ENCODE data around the gene RNF180.
A peak's percentile ranks its signal among the peaks of the same experiment; 100 is the strongest.
"Not testable (repeated sequence)": the region's sequence is repeated elsewhere in the genome, so short reads cannot be mapped to it uniquely, and the experiment has no call there.

The RNF180 gene

DNA sequence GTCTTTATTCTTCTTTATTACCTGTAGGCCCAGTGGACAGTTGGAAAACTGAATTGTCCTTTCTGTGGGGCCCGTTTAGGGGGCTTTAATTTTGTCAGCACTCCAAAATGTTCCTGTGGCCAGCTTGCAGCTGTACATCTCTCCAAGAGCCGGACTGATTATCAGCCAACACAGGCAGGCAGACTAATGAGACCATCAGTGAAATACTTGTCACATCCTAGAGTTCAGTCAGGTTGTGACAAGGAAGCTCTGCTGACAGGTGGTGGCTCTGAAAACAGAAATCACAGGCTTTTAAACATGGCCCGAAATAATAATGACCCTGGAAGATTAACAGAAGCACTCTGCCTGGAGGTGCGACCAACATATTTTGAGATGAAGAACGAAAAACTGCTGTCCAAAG is 47.9 kb downstream of the RNF180 start:
- H3K4me3 ChIP-seq (ENCODE audit: low read depth, low read length) = no peak overlapping the region
- TF ChIP-seq, protein P1, sequence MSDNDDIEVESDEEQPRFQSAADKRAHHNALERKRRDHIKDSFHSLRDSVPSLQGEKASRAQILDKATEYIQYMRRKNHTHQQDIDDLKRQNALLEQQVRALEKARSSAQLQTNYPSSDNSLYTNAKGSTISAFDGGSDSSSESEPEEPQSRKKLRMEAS (IDR thresholded peaks at IDR 0.05; ENCODE audit: low read depth, low read length) = no peak
- no peak for TF ChIP-seq MYC (IDR thresholded peaks at IDR 0.05; ENCODE audit: low read depth, low read length)
- TF ChIP-seq CTCF (IDR thresholded peaks at IDR 0.05; ENCODE audit: low read depth, low read length) = no peak
- no peak for TF ChIP-seq POLR2A (IDR thresholded peaks at IDR 0.05; ENCODE audit: extremely low read depth, insufficient read length)
- DNase-seq (ENCODE audit: low read depth) = no peak

DNA sequence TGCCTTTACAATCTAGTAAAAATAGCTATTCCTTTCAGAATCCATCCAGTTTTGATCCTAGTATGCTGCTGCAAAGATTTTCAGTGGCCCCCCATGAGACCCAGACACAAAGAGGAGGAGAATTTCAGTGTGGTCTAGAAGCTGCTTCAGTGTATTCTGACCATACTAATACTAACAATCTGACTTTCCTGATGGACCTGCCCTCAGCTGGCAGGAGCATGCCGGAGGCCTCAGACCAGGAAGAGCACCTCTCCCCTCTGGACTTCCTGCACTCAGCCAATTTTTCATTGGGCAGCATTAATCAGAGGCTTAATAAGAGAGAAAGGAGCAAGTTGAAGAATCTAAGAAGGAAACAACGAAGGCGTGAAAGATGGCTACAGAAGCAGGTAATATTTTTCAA is 48.5 kb downstream of the RNF180 start:
- no peak overlapping the region for H3K4me3 ChIP-seq (ENCODE audit: low read depth, low read length)
- no peak for DNase-seq (ENCODE audit: low read depth)
- no peak for TF ChIP-seq MYC (IDR thresholded peaks at IDR 0.05; ENCODE audit: low read depth, low read length)
- TF ChIP-seq, protein P1 (IDR thresholded peaks at IDR 0.05; ENCODE audit: low read depth, low read length) = no peak
- TF ChIP-seq CTCF (IDR thresholded peaks at IDR 0.05; ENCODE audit: low read depth, low read length) = no peak
- no peak for TF ChIP-seq POLR2A (IDR thresholded peaks at IDR 0.05; ENCODE audit: extremely low read depth, insufficient read length)

DNA sequence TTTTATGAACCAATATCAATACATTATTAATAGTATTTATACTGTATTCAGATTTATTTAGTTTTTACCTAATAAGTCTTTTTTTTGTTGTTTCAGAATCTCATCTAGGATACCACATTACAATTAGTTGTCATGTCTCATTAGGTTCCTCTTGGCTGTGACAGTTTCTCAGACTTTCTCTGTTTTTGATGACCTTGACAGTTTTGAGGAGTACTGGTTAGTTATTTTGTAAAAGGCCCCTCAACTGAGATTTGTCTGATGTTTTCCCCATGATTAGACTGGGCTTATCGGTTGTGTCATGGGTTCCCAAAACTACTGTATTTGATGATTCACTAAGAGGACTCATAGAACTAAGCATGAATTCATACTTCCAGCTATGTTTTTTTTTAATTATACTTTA is 56.3 kb downstream of the RNF180 start:
- no peak overlapping the region for H3K4me3 ChIP-seq (ENCODE audit: low read depth, low read length)
- TF ChIP-seq, protein P1 (IDR thresholded peaks at IDR 0.05; ENCODE audit: low read depth, low read length) = no peak
- no peak for TF ChIP-seq MYC (IDR thresholded peaks at IDR 0.05; ENCODE audit: low read depth, low read length)
- no peak for TF ChIP-seq CTCF (IDR thresholded peaks at IDR 0.05; ENCODE audit: low read depth, low read length)
- TF ChIP-seq POLR2A (IDR thresholded peaks at IDR 0.05; ENCODE audit: extremely low read depth, insufficient read length) = no peak
- no peak for DNase-seq (ENCODE audit: low read depth)

GRCh38 chr5:64225286-64225981 is 59.8 kb downstream of the RNF180 start:
- H3K4me3 ChIP-seq (ENCODE audit: low read depth, low read length); DNase-seq (ENCODE audit: low read depth): not testable (repeated sequence)

- not testable (repeated sequence) for DNase-seq (ENCODE audit: low read depth); H3K4me3 ChIP-seq (ENCODE audit: low read depth, low read length)
Measured at GRCh38 chr5:64227131-64227537, 61.5 kb downstream of the RNF180 start.

- DNase-seq (ENCODE audit: low read depth) = peak; percentile 35
- TF ChIP-seq POLR2A (IDR thresholded peaks at IDR 0.05; ENCODE audit: extremely low read depth, insufficient read length) = no peak
- peak; percentile 44 for TF ChIP-seq CTCF (IDR thresholded peaks at IDR 0.05; ENCODE audit: low read depth, low read length)
- H3K4me3 ChIP-seq (ENCODE audit: low read depth, low read length) = no peak overlapping the region
Measured at GRCh38 chr5:64229163-64229774, 63.6 kb downstream of the RNF180 start.

DNA sequence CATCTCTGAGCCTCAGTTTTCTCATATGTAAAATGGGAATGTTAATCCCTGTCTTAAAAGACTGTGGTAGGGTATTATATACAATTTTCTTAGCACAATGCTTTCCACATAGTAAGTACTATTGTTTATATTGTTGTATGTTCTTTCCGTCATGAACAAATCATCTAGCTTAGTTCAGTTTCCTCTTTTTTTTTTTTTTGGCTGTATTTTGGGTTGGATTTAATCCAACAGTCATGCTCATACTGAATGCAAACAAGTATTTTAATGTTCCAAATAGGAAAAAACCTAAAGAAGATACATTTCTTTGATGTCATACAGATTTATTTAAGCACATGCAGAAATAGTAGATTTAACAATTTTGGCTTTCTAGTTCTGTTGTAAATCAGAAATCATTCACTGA is 95.1 kb downstream of the RNF180 start:
- no peak for DNase-seq (ENCODE audit: low read depth)
- H3K4me3 ChIP-seq (ENCODE audit: low read depth, low read length) = no peak overlapping the region
- TF ChIP-seq MYC (IDR thresholded peaks at IDR 0.05; ENCODE audit: low read depth, low read length) (no peak), POLR2A (IDR thresholded peaks at IDR 0.05; ENCODE audit: extremely low read depth, insufficient read length) (no peak), CTCF (IDR thresholded peaks at IDR 0.05; ENCODE audit: low read depth, low read length) (no peak)
- TF ChIP-seq, protein P1 (IDR thresholded peaks at IDR 0.05; ENCODE audit: low read depth, low read length) = no peak

Measured in NB4 (cell line).